ENCODE results near the gene GH1.
"Not testable (repeated sequence)": the region's sequence is repeated elsewhere in the genome, so short reads cannot be mapped to it uniquely, and the experiment has no call there.

GH1 gene

DNA sequence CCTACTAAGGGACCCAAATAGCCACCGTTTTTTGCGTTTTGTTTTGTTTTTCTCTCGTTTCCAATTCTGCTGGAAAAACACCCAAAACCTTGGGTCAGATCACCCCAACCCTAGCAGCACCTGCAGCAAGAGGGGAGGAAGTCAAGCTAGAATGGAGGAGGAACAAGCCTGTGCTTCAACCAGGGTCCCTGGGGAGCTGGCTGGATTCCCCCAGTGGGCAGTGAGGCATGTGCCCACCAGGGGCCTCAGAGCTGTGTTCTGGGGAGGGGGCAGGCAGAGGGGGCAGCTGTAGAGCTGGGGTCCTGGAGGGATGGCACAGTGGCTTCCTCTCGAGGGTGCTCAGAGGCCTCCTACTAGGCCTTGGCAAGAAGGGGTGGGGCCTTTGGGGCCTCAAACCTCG is 7.0 kb upstream of the GH1 start:
- DNase-seq: peak; percentile 63

DNA sequence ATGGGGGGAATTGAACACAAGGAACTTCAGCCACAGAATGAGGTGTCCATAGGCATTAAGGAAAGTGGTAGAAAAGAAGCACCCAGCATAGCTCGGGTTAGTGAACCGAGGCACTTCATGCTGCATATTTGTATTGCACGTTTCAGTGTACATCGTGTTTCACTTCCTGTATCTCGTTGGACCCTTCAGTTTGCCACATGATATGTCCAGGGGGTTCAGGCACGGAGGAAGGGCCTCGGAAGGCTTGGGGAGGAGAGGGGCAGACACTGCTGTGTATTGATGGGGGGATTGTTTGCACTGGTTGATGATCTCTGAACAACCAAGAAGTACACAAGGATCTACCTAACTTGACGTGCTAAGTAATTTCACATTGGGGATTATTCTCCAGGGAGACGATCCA is 3.8 kb upstream of the GH1 start:
- DNase-seq: not testable (repeated sequence)

DNA sequence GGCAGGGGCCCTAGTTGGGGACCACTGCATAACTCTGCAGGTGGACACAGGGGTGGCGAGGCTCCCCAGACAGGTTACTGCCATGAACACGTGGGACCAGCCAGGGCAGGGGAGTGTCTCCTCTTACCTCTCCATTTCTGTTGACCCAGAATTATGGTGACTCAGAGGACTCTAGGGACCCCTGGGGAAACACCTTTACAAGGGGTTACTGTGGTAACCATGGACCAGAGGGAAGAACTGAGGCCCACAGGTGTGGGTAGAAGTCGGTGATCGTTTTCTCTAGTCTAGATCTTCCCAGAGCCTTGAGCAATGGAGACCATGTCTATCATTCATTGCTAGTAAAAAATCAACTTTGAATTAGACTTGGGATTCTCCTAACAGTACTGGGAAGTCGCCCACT is 2.1 kb upstream of the GH1 start:
- DNase-seq: not testable (repeated sequence)

DNA sequence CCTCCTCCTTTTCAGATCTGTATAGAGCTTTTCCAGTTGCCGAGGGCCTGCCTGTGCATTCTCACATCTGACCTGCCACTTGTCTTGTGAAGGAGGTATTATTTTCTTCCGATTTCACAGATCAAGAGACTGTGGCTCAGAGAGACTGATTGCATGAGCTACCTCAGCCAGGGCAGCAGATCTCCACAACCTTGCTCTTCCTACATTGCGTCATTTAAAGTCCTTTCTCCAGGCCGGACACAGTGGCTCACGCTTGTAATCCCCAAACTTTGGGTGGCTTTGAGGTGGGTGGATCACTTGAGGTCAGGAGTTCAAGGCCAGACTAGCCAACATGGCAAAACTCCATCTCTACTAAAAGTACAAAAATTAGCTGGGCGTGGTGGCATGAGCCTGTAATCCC is 1.4 kb upstream of the GH1 start:
- DNase-seq: not testable (repeated sequence)

DNA sequence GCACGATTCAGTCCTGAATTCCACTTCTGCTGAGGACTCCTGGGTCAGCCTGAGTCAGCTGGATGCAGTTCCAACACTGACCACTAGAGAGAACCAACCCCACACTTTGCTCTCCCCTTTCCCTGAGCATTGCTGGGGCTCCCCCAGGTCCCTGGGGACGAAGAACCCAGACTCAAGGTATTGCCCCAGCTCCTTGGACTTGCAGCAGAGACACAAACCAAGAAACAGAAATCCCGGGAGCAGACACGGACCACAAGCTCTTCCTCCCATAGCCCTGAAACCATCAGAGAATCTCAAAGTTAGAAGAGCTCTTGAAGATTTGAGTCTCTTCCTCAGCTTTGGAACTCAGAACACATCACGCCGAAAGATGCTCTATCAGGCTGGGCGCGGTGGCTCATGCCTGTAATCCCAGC is 678 bp upstream of the GH1 start:
- peak; percentile 64 for DNase-seq

DNA sequence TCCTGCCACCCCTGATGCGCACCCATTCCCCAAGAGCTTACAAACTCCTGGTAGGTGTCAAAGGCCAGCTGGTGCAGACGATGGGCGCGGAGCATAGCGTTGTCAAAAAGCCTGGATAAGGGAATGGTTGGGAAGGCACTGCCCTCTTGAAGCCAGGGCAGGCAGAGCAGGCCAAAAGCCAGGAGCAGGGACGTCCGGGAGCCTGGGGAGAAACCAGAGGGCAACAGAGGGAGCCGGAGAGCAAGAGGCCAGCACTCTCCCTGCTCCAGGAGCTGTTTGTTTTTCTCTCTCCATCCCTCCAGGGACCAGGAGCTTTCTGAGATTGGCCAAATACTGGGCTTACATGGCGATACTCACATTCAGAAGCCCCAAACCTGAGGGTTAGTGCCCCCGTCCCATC is 334 bp downstream of the GH1 start:
- no peak for DNase-seq

DNA sequence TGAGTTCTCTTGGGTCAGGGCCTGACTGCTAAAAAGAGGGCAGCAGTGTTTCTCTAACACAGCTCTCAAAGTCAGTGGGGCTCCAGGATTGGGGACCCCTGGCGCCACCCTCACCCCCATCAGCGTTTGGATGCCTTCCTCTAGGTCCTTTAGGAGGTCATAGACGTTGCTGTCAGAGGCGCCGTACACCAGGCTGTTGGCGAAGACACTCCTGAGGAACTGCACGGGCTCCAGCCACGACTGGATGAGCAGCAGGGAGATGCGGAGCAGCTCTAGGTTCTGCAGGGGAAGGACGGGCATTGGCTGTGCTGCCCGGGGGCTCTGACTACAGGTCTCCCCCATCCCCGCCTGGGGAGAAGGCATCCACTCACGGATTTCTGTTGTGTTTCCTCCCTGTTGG is 993 bp downstream of the GH1 start:
- no peak for DNase-seq

DNA sequence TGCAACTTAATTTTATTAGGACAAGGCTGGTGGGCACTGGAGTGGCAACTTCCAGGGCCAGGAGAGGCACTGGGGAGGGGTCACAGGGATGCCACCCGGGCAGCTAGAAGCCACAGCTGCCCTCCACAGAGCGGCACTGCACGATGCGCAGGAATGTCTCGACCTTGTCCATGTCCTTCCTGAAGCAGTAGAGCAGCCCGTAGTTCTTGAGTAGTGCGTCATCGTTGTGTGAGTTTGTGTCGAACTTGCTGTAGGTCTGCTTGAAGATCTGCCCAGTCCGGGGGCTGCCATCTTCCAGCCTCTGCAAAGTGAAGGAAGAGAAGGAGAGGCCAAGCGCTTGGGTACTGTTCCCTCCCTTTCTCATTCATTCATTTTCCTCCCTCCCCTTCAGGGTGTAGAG is 1.4 kb downstream of the GH1 start:
- DNase-seq: not testable (repeated sequence)

DNA sequence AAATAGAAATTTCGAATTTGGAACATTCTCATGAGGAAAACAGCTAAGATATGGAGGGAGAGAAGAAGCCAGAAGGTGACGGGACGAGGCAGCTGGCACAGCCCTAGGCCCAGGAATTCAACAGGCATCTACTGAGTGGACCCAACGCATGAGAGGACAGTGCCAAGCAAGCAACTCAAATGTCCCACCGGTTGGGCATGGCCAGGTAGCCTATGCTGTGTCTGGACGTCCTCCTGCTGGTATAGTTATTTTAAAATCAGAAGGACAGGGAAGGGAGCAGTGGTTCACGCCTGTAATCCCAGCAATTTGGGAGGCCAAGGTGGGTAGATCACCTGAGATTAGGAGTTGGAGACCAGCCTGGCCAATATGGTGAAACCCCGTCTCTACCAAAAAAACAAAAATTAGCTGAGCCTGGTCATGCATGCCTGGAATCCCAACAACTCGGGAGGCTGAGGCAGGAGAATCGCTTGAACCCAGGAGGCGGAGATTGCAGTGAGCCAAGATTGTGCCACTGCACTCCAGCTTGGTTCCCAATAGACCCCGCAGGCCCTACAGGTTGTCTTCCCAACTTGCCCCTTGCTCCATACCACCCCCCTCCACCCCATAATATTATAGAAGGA is 2.0 kb downstream of the GH1 start:
- no peak for DNase-seq

DNA sequence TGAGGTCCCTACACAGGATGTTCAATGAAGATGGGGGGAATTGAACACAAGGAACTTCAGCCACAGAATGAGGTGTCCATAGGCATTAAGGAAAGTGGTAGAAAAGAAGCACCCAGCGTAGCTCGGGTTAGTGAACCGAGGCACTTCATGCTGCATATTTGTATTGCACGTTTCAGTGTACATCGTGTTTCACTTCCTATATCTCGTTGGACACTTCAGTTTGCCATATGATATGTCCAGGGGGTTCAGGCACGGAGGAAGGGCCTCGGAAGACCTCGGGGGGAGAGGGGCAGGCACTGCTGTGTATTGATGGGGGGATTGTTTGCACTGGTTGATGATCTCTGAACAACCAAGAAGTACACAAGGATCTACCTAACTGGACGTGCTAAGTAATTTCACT is 2.9 kb downstream of the GH1 start:
- not testable (repeated sequence) for DNase-seq

DNA sequence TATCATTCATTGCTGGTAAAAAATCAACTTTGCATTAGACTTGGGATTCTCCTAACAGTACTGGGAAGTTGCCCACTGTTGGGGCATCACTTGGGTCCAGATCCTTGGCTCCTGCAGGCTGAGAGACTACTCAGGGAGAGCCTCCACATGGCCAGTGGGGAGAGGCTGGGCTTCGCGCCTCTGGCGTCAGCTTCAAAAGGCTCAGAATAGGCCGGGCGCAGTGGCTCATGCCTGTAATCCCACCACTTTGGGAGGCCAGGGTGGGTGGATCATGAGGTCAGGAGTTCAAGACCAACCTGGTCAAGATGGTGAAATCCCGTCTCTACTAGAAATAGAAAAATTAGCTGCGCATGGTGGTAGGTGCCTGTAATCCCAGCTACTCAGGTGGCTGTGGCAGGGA is 4.2 kb downstream of the GH1 start:
- DNase-seq: no peak

DNA sequence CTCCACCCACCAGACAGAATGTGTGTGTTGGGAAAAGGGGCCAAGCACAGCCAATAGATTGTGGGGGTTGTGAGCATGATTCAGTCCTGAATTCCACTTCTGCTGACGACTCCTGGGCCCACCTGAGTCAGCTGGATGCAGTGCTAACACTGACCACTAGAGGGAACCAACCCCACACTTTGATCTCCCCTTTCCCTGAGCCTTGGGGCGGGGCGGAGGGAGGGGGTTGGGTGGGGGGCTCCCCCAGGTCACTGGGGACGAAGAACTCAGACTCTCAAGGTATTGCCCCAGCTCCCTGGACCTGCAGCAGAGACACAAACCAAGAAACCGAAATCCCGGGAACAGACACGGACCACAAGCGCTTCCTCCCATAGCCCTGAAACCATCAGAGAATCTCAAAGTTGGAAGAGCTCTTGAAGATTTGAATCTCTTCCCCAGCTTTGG is 7.0 kb downstream of the GH1 start:
- DNase-seq: no peak

DNA sequence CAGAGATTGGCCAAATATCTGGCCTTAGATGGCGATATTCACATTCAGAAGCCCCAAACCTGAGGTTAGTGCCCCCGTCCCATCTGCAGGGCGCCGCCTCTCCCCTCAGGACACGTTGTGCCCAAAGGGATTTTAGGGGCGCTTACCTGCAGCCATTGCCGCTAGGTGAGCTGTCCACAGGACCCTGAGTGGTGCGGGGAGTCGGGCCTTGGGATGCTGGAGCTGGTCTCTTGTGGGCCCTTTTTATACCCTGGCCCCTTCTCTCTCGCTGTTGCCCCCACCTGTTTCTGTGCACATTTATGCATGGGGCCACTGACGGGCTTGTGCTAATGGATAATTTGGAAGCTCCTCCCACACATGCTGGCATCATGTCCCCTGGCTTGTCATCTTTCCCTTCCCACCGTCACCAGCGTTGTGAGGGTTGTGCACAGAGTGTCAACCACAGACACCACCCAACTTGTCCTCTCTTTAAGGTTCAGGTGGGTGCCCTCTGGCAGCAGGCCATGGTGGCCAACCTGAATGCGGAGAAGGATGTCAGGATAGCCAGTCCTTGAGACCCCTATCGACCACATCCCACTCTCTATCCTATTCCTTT is 7.5 kb downstream of the GH1 start, which contains the start of gene CSHL1:
CSHL1 (minus strand) TSS at position 218 of the 595 bp plus-strand sequence; CDS start at position 156, 62 bp downstream.
- no peak for DNase-seq

DNA sequence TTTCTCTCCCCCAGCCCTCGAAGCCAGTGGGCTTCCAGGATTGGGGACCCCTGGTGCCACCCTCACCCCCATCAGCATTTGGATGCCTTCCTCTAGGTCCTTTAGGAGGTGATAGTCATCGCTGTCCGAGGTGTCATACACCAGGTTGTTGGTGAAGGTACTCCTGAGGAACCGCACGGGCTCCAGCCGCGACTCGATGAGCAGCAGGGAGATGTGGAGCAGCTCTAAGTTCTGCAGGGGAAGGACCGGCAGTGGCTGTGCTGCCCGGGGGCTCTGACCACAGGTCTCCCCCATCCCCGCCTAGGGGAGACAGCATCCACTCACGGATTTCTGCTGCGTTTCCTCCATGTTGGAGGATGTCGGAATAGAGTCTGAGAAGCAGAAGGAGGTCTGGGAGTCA is 8.5 kb downstream of the GH1 start:
- DNase-seq: no peak

DNA sequence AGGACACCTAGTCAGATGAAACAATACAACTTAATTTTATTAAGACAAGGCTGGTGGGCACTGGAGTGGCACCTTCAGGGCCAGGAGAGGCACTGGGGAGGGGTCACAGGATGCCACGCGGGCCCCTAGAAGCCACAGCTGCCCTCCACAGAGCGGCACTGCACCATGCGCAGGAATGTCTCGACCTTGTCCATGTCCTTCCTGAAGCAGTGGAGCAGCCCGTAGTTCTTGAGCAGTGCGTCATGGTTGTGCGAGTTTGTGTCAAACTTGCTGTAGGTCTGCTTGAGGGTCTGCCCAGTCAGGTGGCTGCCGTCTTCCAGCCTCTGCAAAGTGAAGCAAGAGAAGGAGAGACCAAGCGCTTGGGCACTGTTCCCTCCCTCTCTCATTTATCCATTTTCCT is 9.1 kb downstream of the GH1 start:
- not testable (repeated sequence) for DNase-seq

DNA sequence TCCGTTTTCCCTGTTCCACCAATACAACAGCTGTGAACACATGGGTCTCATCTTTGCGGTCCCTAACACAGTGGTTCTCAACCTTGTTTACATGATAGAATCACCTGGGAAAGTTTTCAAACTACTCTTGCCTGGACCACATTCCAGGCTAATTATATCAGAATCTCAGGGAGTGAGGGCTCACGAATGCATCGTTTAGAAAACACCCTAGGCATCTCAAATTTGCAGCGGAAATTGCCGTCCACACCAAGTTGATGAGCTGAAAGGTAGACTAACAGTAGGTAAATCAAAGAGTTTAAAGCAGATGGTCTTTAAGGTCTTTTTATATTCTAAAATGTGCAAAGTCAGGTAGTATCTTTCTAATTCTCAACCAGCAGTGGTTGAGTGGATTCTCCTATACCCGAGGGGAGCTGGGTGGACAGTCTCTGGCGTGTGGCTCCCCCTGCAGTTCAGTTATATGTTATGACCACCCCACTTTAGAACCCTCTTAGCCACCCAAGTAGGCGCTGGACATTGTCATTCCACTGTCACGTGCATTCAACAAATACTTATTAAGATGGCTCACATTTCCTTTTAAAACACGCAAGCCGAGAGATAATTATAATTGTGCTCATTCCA is 11.4 kb downstream of the GH1 start:
- not testable (repeated sequence) for DNase-seq

DNA sequence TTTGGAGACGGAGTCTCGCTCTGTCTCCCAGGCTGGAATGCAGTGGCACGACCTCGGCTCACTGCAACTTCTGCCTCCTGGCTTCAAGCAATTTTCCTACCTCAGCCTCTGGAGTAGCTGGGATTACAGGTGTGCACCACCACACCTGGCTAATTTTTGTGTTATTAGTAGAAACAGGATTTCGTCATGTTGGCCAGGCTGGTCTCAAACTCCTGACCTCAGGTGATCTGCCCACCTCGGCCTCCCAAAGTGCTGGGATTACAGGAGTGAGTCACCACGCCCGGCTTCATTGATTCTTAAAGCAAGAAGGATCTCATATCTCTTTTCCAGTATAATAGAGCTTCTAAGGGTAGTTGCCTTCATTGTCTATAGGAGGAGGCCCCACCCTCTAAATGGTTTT is 13.8 kb downstream of the GH1 start:
- DNase-seq: not testable (repeated sequence)

DNA sequence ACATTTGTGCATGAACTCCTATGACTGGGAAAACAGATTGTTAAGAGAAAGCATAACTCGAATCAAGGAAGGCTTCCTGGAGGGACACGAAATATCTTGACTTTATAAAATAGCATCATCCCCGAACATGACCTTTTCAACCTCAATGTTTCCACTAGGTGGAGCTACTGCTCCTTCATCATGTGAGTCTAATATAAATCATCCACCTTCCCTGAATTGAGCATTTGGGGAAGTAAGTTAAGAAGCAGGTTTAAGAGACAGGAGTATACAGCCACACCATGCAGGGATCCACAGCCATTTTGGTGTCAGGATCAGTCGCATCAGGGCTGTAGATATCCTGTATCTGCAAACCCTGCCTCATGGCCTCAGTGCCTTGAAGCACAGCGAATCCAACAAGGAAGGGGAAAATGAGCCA is 14.8 kb downstream of the GH1 start:
- not testable (repeated sequence) for DNase-seq

DNA sequence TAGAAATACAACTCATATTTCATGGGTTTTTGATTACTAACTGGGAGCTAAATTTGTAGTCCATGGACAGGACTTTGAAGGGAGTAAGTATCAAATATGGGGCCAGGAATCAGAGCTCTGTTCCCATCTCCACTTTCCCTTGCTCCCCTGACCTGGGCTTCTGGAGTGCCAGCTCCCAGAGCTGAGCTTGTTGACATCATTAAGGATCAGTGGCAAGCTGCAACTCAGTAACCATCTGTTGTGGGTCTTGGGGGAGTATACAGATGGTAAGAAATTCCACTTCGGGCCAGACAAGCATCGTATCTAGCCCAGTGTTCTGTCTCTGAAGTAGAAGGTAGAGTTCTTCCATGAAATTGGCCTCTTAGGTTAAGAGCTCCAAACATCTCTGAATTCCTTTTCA is 16.7 kb downstream of the GH1 start:
- not testable (repeated sequence) for DNase-seq

DNA sequence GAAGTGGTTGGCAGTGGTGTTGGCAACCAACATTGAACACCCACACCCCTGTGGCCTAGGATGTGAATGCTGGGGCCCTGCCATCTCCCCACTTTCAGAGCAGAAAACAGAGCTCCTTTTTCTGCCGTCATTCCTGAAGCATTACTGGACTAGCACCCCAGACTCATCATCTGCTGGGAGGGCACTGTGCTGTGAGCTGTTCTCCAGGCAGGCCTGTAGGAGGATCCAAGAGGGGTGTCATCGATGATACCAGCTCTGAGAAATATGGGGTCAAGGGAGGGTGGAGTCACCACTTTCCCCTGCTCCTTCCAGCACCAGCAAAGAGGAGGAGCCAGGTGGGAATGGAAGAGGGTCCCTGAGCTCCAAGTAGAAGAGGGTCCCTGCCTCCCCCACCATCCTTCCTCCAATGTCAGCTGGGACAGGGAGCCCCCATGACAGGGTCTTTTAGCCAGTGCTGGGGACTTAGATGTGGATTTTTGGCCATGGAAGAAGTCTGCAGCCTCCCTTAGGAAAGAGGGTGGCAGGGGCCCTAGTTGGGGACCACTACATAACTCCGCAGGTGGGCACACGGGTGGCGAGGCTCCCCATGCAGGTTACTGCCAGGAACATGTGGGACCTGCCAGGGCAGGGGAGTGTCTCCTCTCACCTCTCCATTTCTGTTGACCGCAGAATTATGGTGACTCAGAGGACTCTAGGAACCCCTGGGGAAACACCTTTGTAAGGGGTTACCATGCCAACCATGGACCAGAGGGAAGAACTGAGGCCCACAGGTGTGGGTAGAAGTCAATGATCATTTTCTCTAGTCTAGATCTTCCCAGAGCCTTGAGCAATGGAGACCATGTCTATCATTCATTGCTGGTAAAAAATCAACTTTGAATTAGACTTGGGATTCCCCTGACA is 19.5 kb downstream of the GH1 start:
- not testable (repeated sequence) for DNase-seq

DNA sequence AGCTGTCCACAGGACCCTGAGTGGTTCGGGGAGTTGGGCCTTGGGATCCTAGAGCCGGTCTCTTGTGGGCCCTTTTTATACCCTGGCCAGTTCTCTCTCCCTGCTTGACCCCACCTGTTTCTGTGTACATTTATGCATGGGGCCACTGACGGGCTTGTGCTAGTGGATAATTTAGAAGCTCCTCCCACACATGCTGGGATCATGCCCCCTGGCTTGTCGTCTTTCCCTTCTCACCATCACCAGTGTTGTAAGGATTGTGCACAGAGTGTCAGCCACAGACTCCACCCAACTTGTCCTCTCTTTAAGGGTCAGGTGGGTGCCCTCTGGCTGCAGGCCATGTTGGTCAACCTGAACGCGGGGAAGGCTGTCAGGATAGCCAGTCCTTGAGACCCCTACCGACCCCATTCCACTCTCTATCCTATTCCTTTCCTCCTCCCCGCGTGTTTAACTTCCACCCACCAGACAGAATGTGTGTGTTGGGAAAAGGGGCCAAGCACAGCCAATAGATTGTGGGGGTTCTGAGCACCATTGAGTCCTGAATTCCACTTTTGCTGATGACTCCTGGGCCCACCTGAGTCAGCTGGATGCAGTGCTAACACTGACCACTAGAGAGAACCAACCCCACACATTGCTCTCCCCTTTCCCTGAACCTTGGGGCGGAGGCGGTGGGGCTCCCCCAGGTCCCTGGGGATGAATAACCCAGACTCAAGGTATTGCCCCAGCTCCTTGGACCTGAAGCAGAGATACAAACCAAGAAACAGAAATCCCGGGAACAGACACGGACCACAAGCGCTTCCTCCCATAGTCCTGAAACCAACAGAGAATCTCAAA is 21.9 kb downstream of the GH1 start, which contains the start of gene CSH1:
CSH1 (minus strand) TSS at position 51 of the 831 bp plus-strand sequence. CDS start 63 bp downstream, outside the sequence.
- DNase-seq: not testable (repeated sequence)

DNA sequence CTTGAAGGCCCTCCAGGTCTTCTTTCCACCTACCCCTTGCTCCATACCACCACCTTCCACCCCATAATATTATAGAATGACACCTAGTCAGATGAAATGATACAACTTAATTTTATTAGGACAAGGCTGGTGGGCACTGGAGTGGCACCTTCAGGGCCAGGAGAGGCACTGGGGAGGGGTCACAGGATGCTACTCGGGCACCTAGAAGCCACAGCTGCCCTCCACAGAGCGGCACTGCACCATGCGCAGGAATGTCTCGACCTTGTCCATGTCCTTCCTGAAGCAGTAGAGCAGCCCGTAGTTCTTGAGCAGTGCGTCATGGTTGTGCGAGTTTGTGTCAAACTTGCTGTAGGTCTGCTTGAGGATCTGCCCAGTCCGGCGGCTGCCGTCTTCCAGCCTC is 23.8 kb downstream of the GH1 start:
- DNase-seq: not testable (repeated sequence)
